Liver (tissue), 9 donors: ENCODE results near the gene WDR7. TPM values are rescaled to one million over a fixed set of nuclear protein-coding genes. Genes with fewer than 3 reads are reported as not detected.

Experiments used
- DNase-seq: peaks from one replicate; pipeline ENCODE4 v3.0.0-alpha.2; 2017; ENCODE audit warnings: low spot score
- H3K27ac ChIP-seq, 2 donors: one replicate each; pipeline ENCODE4 v1.7.0; 2013; ENCODE audit warnings: inconsistent platforms in 2 of 2, low read length in 2 of 2, control low read depth in 1 of 2, low read depth in 1 of 2, mild to moderate bottlenecking in 1 of 2
- H3K27me3 ChIP-seq, 4 donors: one replicate each; pipeline versions ENCODE4 v1.6.1 to v1.7.0; 2013; ENCODE audit warnings: low read length in 3 of 4, inconsistent platforms in 1 of 4, mild to moderate bottlenecking in 1 of 4, moderate library complexity in 1 of 4; ENCODE audit not compliant: control insufficient read depth in 4 of 4, insufficient read depth in 4 of 4
- H3K36me3 ChIP-seq, 4 donors: one replicate each; pipeline versions ENCODE4 v1.6.1 to v1.7.0; 2013; ENCODE audit warnings: low read length in 3 of 4, mild to moderate bottlenecking in 3 of 4, low read depth in 1 of 4, moderate library complexity in 1 of 4; ENCODE audit not compliant: control insufficient read depth in 4 of 4, insufficient read depth in 3 of 4
- H3K4me1 ChIP-seq, 4 donors: one replicate each; pipeline versions ENCODE4 v1.6.1 to v1.7.0; 2013; ENCODE audit warnings: low read length in 3 of 4, mild to moderate bottlenecking in 3 of 4, moderate library complexity in 1 of 4; ENCODE audit not compliant: control insufficient read depth in 4 of 4, insufficient read depth in 4 of 4
- H3K4me3 ChIP-seq, 3 donors: one replicate each; pipeline versions ENCODE4 v1.6.1 to v1.7.0; 2013; ENCODE audit warnings: low read length in 3 of 3, control low read depth in 1 of 3, low read depth in 1 of 3, mild to moderate bottlenecking in 1 of 3
- H3K9ac ChIP-seq, 2 donors: one replicate each; pipeline ENCODE4 v1.7.0; 2013; ENCODE audit warnings: low read length in 2 of 2, mild to moderate bottlenecking in 2 of 2, moderate library complexity in 2 of 2, control low read depth in 1 of 2, low read depth in 1 of 2
- H3K9me3 ChIP-seq, 4 donors: one replicate each; pipeline versions ENCODE4 v1.6.1 to v1.7.0; 2013; ENCODE audit warnings: low read length in 3 of 4; ENCODE audit not compliant: control insufficient read depth in 4 of 4
- ATF3 ChIP-seq: IDR thresholded peaks from 2 replicates; pipeline ENCODE4 v1.6.1; 2016; ENCODE audit warnings: antibody characterized with exemption
- CTCF ChIP-seq: fragments of 150-350 bp; IDR thresholded peaks from 2 replicates; pipeline ENCODE4 v1.5.1; 2017; ENCODE audit warnings: improper control_type of control experiment, low read depth, low read length; ENCODE audit not compliant: missing input control
- EGR1 ChIP-seq, 2 donors: IDR thresholded peaks; 2 replicates each; pipeline ENCODE4 v1.6.1; 2016 to 2018; ENCODE audit warnings: antibody characterized with exemption in 2 of 2, low read depth in 2 of 2
- FOXA1 ChIP-seq: IDR thresholded peaks from 2 replicates; pipeline ENCODE4 v1.6.1; 2016; ENCODE audit warnings: antibody characterized with exemption
- FOXA2 ChIP-seq: IDR thresholded peaks from 2 replicates; pipeline ENCODE4 v1.6.1; 2016; ENCODE audit warnings: antibody characterized with exemption
- GABPA ChIP-seq, 2 donors: IDR thresholded peaks in 1 of 2; conservative IDR thresholded peaks in 1 of 2; 2 replicates each; pipeline ENCODE4 v1.6.1; 2016; ENCODE audit warnings: antibody characterized with exemption in 2 of 2, mild to moderate bottlenecking in 1 of 2, moderate library complexity in 1 of 2
- HNF4A ChIP-seq, 2 donors: conservative IDR thresholded peaks; 2 replicates each; pipeline ENCODE4 v1.6.1; 2016; ENCODE audit warnings: antibody characterized with exemption in 2 of 2, mild to moderate bottlenecking in 2 of 2
- HNF4G ChIP-seq: IDR thresholded peaks from 2 replicates; pipeline ENCODE4 v1.6.1; 2016; ENCODE audit warnings: antibody characterized with exemption
- JUND ChIP-seq, 2 donors: IDR thresholded peaks; 2 replicates each; pipeline ENCODE4 v1.6.1; 2016; ENCODE audit warnings: antibody characterized with exemption in 2 of 2
- NR2F2 ChIP-seq: IDR thresholded peaks from 2 replicates; pipeline ENCODE4 v1.6.1; 2016; ENCODE audit warnings: antibody characterized with exemption
- RAD21 ChIP-seq, 2 donors: IDR thresholded peaks; 2 replicates each; pipeline ENCODE4 v1.6.1; 2016; ENCODE audit warnings: antibody characterized with exemption in 2 of 2, mild to moderate bottlenecking in 2 of 2
- RXRA ChIP-seq, 2 donors: IDR thresholded peaks; 2 replicates each; pipeline ENCODE4 v1.6.1; 2017 to 2018; ENCODE audit warnings: antibody characterized with exemption in 2 of 2, mild to moderate bottlenecking in 1 of 2
- SP1 ChIP-seq: IDR thresholded peaks from 2 replicates; pipeline ENCODE4 v1.6.1; 2018; ENCODE audit warnings: antibody characterized with exemption, mild to moderate bottlenecking
- TAF1 ChIP-seq: conservative IDR thresholded peaks from 2 replicates; pipeline ENCODE4 v1.6.1; 2016; ENCODE audit warnings: antibody characterized with exemption, mild to moderate bottlenecking
- YY1 ChIP-seq: IDR thresholded peaks from 2 replicates; pipeline ENCODE4 v1.6.1; 2016; ENCODE audit warnings: antibody characterized with exemption, mild to moderate bottlenecking
- WGBS: extraction: QIAGEN DNeasy Blood & Tissue Kit; methylation state at CpG from one replicate; pipeline ENCODE4 v1.1.7; 2013; 5-methylcytosine and 5-hydroxymethylcytosine counted together
- polyA plus RNA-seq, 2 donors: library from polyadenylated mRNA; stranded (reverse) in 1 of 2; unstranded in 1 of 2; fragments of 200-250 nt in 1 of 2; fragments of >200 nt in 1 of 2; fragmentation: Nextera tagmentation in 1 of 2; extraction: Ambion mirVana in 1 of 2; gene quantifications; one replicate each; pipeline versions ENCODE4 v1.2.1 to v1.2.3, GENCODE V29; 2013 to 2015
- total RNA-seq, 2 donors: library from RNA; depleted of rRNA; stranded (reverse); fragments of >200 nt; gene quantifications; one replicate each; pipeline ENCODE4 v1.2.3, GENCODE V29; 2014
- TF ChIP-seq, protein P1 (sequence below): IDR thresholded peaks from 2 replicates; pipeline ENCODE4 v1.6.1; 2016; ENCODE audit warnings: antibody characterized with exemption
- TF ChIP-seq, protein P2 (sequence below): IDR thresholded peaks from 2 replicates; pipeline ENCODE4 v1.6.1; 2016; ENCODE audit warnings: antibody characterized with exemption, mild to moderate bottlenecking
- TF ChIP-seq, protein P3 (sequence below): IDR thresholded peaks from 2 replicates; pipeline ENCODE4 v1.6.1; 2016; ENCODE audit warnings: antibody characterized with exemption
- donor health status: healthy.
- donor health status: healthy.
- donor health status: healthy.
- donor health status: healthy.
- donor health status: healthy.

WDR7 gene
- total and polyA plus RNA-seq, 4 donors: 4.5 to 26.6 (median 13.2) TPM

- H3K27ac ChIP-seq: no peak overlapping the region
- peaks cover 0 to 13% (median 2%) of the 10 kb centered on the region in 4 donors for H3K4me1 ChIP-seq
- WGBS: 96% methylated on average over 3 of the region's 3 CpGs
- H3K27me3 ChIP-seq: no peaks in the 10 kb centered on the region
- TF ChIP-seq FOXA2: no peak
- TF ChIP-seq EGR1 (IDR thresholded peaks at IDR 0.05; ENCODE audit: low read depth in 2 of 2): no peak
- TF ChIP-seq GABPA (IDR thresholded peaks at IDR 0.05 in 1 of 2, conservative IDR thresholded peaks at IDR 0.05 in 1 of 2): no peak
- TF ChIP-seq RXRA (IDR thresholded peaks at IDR 0.05): no peak
- no peak for TF ChIP-seq SP1
- no peak for TF ChIP-seq HNF4A (conservative IDR thresholded peaks at IDR 0.05)
- TF ChIP-seq NR2F2: no peak
- TF ChIP-seq ATF3: no peak
- TF ChIP-seq RAD21 (IDR thresholded peaks at IDR 0.05): no peak
- TF ChIP-seq, protein P1, sequence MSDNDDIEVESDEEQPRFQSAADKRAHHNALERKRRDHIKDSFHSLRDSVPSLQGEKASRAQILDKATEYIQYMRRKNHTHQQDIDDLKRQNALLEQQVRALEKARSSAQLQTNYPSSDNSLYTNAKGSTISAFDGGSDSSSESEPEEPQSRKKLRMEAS: no peak
- TF ChIP-seq, protein P2, sequence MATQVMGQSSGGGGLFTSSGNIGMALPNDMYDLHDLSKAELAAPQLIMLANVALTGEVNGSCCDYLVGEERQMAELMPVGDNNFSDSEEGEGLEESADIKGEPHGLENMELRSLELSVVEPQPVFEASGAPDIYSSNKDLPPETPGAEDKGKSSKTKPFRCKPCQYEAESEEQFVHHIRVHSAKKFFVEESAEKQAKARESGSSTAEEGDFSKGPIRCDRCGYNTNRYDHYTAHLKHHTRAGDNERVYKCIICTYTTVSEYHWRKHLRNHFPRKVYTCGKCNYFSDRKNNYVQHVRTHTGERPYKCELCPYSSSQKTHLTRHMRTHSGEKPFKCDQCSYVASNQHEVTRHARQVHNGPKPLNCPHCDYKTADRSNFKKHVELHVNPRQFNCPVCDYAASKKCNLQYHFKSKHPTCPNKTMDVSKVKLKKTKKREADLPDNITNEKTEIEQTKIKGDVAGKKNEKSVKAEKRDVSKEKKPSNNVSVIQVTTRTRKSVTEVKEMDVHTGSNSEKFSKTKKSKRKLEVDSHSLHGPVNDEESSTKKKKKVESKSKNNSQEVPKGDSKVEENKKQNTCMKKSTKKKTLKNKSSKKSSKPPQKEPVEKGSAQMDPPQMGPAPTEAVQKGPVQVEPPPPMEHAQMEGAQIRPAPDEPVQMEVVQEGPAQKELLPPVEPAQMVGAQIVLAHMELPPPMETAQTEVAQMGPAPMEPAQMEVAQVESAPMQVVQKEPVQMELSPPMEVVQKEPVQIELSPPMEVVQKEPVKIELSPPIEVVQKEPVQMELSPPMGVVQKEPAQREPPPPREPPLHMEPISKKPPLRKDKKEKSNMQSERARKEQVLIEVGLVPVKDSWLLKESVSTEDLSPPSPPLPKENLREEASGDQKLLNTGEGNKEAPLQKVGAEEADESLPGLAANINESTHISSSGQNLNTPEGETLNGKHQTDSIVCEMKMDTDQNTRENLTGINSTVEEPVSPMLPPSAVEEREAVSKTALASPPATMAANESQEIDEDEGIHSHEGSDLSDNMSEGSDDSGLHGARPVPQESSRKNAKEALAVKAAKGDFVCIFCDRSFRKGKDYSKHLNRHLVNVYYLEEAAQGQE: no peak
- TF ChIP-seq, protein P3, sequence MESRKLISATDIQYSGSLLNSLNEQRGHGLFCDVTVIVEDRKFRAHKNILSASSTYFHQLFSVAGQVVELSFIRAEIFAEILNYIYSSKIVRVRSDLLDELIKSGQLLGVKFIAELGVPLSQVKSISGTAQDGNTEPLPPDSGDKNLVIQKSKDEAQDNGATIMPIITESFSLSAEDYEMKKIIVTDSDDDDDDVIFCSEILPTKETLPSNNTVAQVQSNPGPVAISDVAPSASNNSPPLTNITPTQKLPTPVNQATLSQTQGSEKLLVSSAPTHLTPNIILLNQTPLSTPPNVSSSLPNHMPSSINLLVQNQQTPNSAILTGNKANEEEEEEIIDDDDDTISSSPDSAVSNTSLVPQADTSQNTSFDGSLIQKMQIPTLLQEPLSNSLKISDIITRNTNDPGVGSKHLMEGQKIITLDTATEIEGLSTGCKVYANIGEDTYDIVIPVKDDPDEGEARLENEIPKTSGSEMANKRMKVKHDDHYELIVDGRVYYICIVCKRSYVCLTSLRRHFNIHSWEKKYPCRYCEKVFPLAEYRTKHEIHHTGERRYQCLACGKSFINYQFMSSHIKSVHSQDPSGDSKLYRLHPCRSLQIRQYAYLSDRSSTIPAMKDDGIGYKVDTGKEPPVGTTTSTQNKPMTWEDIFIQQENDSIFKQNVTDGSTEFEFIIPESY: no peak
- no peak for TF ChIP-seq FOXA1
- TF ChIP-seq JUND (IDR thresholded peaks at IDR 0.05): no peak
- no peak for TF ChIP-seq HNF4G
- TF ChIP-seq TAF1: no peak
- TF ChIP-seq YY1: no peak
- no peak for TF ChIP-seq CTCF
- no peak for DNase-seq
- no peak overlapping the region for H3K9ac ChIP-seq
- peaks cover 0 to 2% (median 0%) of the 10 kb centered on the region in 4 donors for H3K36me3 ChIP-seq
- H3K9me3 ChIP-seq: no peaks in the 10 kb centered on the region
- H3K4me3 ChIP-seq: no peak overlapping the region
Measured at GRCh38 chr18:56988022-56988421, 336.9 kb downstream of the WDR7 start.
